Lung microvascular endothelial cell (primary cell): ENCODE measurements around the gene PRDM16. TPM values are rescaled to one million over a fixed set of nuclear protein-coding genes. Genes with fewer than 3 reads are reported as not detected.

ENCODE experiments used
- DNase-seq, 2 donors: peaks; one replicate each; pipeline versions ENCODE4 v3.0.0 to v3.0.0-alpha.2; 2010; ENCODE audit warnings: low read depth in 2 of 2
- total RNA-seq: library from RNA; depleted of rRNA; stranded (reverse); fragments of >200 nt; gene quantifications from 2 replicates; pipeline ENCODE4 v1.2.1, GENCODE V29; 2014

PRDM16 gene
- total RNA-seq, 1 donor from 2014 or later = not detected

- no peak for DNase-seq
Measured at GRCh38 chr1:3103967-3104677, 35.1 kb downstream of the PRDM16 start.

GRCh38 chr1:3105167-3105863 lies 36.3 kb downstream of the PRDM16 start:
- DNase-seq = no peak

DNA sequence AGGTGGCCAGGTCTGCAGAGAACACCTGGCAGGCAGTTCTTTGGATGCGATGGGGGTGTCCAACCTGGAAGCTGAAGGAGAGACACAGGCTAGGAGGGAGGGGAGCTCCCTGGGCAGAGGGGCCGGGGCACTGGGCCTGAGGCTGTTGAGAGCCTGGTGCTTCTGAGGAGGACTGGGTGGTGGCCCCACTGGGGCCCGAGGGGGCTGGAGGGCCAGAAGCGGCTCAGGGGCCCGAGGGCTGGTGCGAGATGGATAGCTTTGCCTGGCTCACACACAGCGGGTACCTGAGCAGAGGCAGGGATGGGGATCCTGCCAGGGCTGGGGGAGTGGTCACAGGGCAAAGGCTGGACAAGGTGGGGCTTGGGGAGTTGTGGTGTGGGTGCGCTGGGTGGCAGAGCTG lies 37.2 kb downstream of the PRDM16 start:
- no peak for DNase-seq

GRCh38 chr1:3107201-3107600 lies 38.2 kb downstream of the PRDM16 start:
- no peak for DNase-seq

- DNase-seq = no peak
Measured at GRCh38 chr1:3109355-3109754, 40.4 kb downstream of the PRDM16 start.

DNA sequence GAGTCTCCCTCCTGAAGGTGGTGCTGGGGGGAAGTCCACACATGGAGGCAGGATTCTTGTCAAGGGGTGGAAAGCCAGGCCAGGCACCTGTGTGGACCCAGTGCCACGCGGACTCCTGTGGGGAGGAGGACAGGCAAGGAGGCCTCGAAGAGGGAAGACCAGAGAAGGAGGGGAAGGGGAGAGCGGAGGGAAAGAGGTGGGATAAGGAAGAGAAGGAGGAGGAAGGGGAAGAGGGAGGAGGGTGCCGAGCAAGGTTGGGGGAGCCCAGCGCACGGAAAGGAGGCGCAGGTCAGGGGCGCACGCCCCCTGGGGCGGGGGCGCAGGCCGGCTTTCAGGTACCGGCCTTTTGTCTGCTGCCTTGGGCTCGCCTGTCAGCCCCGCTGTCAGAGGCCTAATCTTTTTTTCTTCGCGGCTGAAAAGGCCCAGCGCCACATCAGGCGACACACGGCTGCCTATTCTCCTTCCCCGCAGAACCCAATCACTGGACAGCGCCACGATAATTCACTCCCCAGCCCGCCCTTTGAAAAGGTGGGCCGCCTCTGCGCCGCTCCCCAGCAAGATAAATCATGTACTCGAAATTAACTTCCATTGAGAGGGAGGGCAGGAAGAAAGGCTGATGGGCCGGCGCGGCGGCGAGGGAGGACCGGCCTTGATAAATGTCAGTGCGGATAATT lies 42.5 kb downstream of the PRDM16 start:
- DNase-seq = no peak

DNA sequence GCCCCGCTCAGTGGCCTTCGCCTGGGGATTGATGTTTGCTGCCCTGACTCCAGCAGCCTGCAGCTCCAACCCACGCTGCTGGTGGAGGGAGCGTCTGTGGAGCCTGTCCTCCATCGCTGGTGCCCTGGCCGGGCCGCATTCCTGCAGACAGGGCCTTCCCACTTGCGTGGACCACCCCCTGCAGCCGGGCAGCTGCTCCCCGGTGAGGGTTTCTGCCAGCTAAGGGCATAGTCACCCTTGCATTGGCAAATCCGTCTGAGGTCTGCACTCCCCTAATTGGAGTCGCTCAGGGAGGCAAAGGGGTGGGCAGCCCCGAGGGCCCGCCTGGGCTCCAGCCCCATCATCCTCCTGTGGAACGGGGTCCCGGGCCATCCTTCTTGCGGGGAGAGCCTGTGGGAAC lies 43.5 kb downstream of the PRDM16 start:
- no peak for DNase-seq

- no peak for DNase-seq
Measured at GRCh38 chr1:3113047-3113740, 44.2 kb downstream of the PRDM16 start.

DNA sequence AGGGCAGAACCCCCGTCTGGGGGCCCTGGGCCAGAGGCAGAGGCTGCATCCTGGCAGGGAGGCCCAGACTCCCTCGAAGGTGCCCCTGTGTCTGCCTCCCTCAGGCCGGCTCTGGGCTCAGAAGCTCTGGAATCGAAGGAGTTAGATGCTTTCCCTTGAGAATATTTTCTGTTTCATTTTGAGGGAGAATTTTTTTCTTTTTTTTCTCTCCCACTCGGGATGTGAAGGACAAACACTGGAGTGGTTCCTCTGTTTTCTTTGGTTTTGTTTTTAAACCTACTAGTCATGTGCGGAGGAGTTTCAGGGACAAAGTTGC lies 44.7 kb downstream of the PRDM16 start:
- no peak for DNase-seq

- no peak for DNase-seq
Measured at GRCh38 chr1:3114131-3114744, 45.2 kb downstream of the PRDM16 start.

DNA sequence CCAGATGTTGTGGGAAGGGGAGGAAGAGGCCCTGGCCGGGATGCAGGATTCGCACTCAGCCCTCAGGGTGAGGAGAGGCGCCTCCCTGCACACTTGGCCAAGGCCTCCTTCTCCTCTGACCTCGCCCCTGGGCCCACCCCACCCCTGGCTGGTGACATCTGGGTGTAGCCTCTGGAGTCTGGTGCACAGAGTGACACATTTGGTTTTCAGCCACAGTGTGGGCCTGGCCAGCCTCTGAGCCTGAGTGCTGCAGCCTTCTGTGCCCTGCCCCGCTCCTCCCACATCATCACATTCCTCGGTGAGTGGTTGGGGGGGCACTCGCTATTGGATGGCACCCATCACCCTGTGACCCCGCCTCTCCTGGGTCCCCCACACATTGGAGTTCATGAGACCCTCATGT lies 45.8 kb downstream of the PRDM16 start:
- no peak for DNase-seq

GRCh38 chr1:3115275-3116149 lies 46.5 kb downstream of the PRDM16 start:
- DNase-seq = no peak

DNA sequence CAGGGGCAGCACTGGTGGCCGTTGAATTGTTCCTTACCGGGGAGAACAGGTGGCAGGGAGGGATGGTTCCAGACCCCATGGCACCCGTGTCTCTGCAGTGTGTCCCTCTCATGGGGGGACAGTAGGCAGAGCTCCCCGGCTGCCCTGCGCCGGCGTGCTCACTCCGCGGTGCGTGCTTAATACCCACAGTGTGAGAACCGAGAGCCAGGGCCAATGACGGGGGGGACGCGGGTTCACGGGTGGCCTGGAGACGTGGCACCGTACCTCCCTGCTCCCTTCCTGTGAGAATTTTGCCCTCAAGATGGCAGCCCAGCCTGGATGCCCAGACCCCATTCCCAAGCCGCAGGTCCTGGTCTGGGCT lies 47.1 kb downstream of the PRDM16 start:
- no peak for DNase-seq

DNA sequence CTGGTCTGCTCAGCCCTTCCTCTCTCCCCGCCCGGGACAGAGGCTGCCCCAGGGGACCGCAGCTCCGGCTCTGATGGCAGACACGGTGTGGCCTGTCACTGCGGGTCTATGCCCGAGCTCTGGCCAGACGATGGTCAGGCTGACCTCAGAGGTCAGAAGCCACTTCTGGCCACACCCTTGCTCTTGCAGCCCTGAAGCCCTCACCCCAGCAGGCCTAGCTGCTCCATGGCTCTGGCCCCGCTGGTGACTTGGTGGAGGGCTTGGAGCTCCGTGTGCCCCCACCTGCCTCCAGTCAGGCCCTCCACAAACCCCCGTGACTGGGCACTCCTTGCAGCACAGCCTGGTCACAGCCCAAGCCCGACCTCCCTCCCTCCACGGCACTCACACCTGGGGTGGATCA lies 47.6 kb downstream of the PRDM16 start:
- no peak for DNase-seq

DNA sequence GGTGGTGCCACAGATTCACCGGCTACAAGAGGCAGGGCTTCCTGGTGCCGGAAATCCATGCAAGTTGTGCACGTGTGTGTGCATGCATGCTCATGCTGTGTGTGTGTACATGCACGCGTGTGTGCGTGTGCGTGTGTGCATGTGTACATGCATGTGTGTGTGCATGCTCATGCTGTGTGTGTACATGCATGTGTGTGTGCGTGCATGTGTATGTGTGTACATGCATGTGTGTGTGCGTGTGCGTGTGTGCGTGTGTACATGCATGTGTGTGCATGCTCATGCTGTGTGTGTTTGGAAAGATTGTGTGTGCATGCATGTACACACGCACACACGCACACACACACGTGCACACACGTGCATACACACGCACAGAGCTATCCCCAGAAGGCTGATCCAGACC lies 48.9 kb downstream of the PRDM16 start:
- no peak for DNase-seq

DNA sequence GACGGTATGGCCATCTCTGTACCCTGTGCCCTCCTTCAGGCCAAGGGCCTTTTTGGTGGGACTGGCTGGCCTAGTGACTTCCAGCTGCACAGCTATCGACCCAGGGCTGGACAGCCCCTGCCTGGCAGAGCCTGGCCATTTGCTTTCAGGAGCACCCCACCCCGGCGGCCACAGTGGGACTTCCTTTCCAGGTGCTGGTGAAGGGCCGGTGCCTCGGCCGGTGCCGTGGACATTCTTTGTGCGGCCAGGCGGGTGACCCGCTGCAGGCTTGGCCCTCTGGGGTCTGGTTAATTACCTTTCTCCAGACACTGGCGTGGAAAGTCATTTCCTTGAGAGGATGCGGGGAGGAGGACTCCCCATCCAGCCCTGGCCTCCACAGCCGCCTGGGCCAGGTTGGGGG lies 50.1 kb downstream of the PRDM16 start:
- no peak for DNase-seq

DNA sequence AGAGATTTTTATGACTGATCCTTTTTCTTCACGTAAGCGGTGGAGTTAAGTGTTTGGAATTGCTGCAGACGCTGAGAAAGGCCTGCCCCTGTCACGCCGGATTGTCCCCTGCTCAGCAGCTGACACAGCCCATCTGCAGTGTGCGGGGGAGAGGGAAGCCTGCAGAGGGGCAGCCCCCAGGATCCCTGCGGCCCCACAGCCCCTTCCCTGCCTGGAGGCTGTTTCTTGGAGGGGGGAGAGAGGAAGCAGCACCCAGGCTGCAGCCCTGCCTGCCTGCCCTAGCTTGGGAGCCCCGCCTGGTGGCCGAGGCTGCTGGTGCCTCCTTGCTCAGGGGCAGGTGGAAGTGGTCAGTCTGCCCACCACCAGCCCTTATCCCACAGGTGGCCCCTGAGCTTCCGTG lies 50.7 kb downstream of the PRDM16 start:
- DNase-seq = no peak

DNA sequence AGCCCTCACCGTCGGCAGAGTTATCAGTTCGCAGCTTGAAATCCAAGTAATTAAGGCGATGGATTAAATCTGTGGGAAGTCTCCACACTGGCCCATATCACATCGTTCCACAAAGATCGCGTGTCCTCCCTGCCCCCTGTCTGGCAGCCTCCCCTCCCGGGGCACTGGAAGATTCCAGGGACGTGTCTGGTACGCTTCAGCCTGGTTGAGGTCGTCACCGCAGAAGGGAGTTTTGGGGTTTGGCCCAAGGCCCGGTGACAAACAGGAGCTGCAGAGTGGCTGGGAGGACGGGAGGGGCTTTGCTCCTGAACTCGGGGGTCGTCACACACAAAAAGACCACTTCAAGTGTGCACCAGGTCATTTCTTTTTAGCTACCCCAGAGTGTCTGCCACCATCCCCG lies 51.1 kb downstream of the PRDM16 start:
- no peak for DNase-seq

DNA sequence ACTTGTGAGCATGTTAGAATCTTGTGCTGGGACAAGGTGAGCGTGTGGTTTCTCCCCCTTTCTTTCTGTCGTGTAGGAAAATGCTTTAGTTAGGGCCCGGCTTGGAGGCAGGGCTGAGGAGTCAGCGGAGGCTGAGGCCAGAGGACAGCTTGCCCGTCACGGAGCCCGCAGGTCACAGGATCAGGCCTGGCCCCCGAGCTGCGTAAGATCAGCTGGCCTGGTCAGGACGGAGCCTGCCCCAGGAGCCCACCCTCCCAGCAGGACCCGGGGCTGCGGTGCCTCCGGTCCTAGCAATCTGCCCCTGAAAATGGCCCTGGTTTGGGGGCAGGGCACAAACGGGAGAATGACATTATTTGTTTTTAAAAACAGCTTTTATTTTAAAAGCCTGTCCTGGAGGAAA lies 52.0 kb downstream of the PRDM16 start:
- no peak for DNase-seq

DNA sequence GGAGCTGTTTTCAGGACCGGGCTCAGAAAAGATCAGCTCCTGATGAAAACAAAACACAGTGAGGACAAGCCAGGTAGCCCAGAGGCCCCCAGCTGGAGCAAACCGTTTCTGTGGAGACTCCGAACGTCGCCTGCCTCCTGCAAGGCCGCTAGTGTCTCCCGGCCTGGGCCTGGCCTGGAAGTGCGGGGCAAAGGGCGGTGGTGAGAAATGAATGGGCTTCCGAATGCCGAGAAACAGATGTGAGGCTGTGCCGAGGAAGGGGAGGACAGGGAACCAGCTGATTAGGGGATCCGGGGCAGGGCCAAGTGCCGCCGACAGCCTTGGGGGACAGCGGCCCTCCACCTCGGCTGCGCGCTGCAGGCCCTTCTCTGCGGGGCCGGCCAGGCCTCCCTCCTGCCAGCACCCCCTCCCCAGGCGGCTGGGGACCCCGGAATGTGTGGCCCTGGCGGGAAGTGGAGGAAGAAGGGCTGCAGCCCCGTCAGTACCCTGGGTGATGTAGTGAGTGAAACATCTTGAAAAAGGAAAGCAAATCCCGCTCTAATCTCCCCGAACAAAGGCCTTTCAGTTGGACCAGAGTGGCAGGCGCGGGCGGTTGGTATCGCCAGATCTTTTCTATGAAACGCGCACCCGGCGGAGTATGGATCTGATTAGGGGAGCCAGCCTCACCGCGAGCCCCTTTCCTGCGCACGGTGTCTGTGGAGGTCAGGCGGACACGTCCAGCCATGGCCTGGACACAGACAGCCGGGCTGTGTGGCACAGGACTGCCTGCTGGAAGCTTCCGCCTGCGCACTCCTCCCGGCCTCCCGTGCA lies 52.6 kb downstream of the PRDM16 start:
- no peak for DNase-seq
